OCI-LY1 (cell line): ENCODE results near the gene HCFC1.

Source experiments
- EZH2 ChIP-seq: fragments of 200-600 bp; sonication (generic), shearing (Covaris generic); IDR thresholded peaks from 2 replicates; pipeline ENCODE4 v1.8.0; 2017; ENCODE audit warnings: borderline replicate concordance, mixed run types, mild to moderate bottlenecking, antibody characterized with exemption, low read length, moderate library complexity, mixed read lengths
- TF ChIP-seq, protein P1 (sequence below): fragments of 200-600 bp; sonication (generic), shearing (Covaris generic); IDR thresholded peaks from 2 replicates; pipeline ENCODE4 v1.5.1; 2017; ENCODE audit warnings: mild to moderate bottlenecking, antibody characterized with exemption, low read length, moderate library complexity, mixed read lengths

DNA sequence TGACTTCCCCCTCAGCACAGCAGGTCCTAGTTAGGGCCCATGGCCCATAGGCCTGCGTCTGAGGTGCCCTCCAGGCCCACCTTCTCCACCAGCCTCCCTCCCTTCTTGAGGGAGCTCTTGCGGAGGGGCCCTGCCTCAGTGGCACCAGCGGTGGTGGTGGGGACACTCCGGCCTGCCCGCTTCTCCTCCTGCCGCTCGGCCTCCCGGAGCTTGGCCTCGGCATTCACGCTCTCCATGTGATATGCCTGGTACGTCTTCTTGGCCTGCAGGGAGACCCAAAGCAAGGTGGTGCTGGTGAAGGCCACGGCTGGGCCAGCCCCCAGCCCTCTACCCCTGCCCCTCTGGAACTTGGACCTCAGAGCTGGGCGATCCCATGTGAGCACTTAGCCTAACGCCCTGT lies 51.1 kb downstream of the HCFC1 start:
- TF ChIP-seq, protein P1, sequence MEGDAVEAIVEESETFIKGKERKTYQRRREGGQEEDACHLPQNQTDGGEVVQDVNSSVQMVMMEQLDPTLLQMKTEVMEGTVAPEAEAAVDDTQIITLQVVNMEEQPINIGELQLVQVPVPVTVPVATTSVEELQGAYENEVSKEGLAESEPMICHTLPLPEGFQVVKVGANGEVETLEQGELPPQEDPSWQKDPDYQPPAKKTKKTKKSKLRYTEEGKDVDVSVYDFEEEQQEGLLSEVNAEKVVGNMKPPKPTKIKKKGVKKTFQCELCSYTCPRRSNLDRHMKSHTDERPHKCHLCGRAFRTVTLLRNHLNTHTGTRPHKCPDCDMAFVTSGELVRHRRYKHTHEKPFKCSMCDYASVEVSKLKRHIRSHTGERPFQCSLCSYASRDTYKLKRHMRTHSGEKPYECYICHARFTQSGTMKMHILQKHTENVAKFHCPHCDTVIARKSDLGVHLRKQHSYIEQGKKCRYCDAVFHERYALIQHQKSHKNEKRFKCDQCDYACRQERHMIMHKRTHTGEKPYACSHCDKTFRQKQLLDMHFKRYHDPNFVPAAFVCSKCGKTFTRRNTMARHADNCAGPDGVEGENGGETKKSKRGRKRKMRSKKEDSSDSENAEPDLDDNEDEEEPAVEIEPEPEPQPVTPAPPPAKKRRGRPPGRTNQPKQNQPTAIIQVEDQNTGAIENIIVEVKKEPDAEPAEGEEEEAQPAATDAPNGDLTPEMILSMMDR: no peak
- TF ChIP-seq EZH2: no peak
